NT2/D1 (cell line): ENCODE results near the gene THY1.

ENCODE experiments used
- YY1 ChIP-seq: IDR thresholded peaks from 2 replicates; pipeline ENCODE4 v1.6.1; 2011; ENCODE audit not compliant: insufficient read length, insufficient read depth
- ZNF274 ChIP-seq: IDR thresholded peaks from 2 replicates; pipeline ENCODE4 v1.6.1; 2011; ENCODE audit warnings: mild to moderate bottlenecking, low read depth, low read length

DNA sequence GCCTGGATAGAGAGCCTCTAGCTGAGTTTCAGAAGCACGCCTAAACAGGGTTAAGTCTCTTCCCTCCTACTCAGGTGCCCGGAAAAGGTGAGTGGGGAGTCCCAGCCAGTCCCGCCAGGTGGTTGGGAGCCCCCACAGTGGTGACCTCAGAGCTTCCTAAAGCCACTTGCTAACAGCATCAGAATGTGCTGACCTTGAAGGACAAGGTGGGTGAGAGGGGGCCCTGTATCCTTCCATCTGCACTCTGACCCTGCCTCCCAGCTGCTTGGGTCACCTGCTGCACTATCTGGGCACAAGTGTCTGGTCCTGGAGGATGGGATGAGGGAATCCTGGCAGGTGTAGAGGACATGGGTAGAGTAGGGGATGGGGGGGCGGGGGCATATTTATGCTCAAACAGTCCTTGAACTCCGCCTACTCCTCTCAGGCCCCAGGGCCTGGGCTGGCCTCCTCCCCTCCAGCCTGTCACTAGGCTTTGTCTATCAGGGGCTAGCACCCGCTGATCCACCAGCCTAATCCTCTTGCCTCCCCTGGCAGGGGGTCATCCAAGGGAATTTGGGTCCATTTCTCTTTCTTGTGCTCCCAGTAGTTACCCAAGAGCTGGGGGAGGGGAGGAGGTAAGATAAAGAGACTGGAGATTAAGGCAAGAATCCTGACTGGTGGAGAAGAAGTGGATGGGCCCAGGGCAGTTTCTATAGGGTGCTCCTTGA is 44.9 kb downstream of the THY1 start:
- TF ChIP-seq ZNF274, result no peak
- no peak for TF ChIP-seq YY1
